ENCODE measurements around the gene EPHA10. TPM values are rescaled to one million over a fixed set of nuclear protein-coding genes. Genes with fewer than 3 reads are reported as not detected.

EPHA10 gene
- total RNA-seq, 1 donor from 2014 or later, result not detected

DNA sequence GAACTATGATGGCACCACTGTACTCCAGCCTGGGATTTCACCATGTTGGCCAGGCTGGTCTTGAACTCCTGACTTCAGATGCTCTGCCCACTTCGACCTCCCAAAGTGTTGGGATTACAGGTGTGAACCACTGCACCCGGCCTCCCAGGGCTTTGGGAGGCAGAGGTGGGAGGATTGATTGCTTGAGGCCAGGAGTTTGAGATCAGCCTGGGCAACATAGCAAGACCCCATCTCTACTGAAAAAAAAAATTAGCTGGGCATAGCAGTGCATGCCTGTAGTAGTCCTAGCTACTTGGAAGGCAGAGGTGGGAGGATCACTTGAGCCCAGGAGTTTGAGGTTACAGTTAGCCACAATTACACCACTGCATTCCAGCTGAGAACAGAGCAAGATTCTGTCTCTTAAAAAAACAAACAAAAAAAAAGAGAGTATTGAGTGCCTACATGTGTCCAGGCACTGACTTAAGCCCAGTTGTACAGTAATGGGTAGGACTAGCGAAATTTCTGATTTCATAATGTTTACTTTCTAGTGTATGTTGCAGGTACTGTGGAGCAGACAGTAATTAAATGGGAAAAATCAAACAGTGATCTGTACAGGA, 32.9 kb upstream of the EPHA10 start:
- Histone ChIP-seq H3K4me1 (ENCODE audit: control insufficient read depth in 3 of 3, insufficient read depth in 3 of 3, low read length in 3 of 3) (peaks cover 8 to 13% (median 10%) of the 10 kb centered on the region in 3 donors), H3K36me3 (ENCODE audit: control insufficient read depth in 3 of 3, insufficient read depth in 3 of 3, low read length in 3 of 3) (peaks cover 17 to 35% (median 19%) of the 10 kb centered on the region in 3 donors), H3K27me3 (ENCODE audit: control insufficient read depth in 3 of 3, insufficient read depth in 3 of 3, low read length in 3 of 3) (peaks cover 0 to under 1% (median 0%) of the 10 kb centered on the region in 3 donors), H3K27ac (ENCODE audit: low read depth, low read length) (no peak overlapping the region), H3K9me3 (ENCODE audit: control insufficient read depth in 3 of 3, low read length in 3 of 3) (no peaks in the 10 kb centered on the region), H3K9ac (ENCODE audit: low read depth in 1 of 3, low read length in 3 of 3) (no peak overlapping the region), H3K4me3 (ENCODE audit: low read length in 3 of 3) (no peak overlapping the region)

DNA sequence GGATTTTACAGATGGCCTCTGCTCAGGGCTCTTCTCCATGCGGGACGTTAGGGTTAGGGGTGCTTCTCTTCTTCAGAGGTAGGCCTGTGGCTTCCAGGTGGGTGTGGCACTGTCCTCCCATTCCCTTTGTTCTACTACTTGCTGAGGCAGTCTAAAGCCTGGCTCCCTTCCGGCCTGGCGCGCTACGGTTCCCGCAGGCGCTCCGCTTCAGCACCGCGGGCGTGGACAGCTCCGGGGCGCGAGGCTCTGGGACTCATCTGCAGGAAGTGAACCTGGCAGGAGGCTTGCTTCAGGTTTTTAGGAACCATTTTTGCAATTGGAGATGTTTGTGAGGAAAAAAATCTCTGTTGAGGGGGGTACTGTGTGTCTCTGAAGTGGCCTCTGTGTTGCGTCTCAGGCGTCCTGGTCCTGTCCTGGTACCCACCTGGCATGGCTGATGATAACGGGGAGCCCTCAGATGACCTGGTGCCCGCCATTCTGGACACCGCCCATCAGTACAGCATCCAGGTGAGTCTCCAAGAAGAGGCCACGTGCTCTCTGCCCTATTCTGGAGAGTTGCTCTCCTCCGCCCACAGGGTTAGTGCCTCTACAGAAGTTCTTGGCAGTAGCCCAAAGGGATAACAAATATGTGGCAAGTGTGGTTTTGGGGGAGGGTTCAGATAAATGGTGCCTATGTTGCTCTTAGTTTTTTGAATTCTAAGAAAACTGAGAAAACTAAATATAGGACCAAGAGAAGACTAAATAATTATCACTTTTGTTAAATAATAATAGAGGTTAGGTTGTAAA, 30.6 kb upstream of the EPHA10 start:
- H3K27ac ChIP-seq (ENCODE audit: low read depth, low read length), result no peak overlapping the region
- H3K4me1 ChIP-seq (ENCODE audit: control insufficient read depth in 3 of 3, insufficient read depth in 3 of 3, low read length in 3 of 3), result peaks cover 8 to 13% (median 10%) of the 10 kb centered on the region in 3 donors
- H3K27me3 ChIP-seq (ENCODE audit: control insufficient read depth in 3 of 3, insufficient read depth in 3 of 3, low read length in 3 of 3), result peaks cover 0 to 4% (median 0%) of the 10 kb centered on the region in 3 donors
- H3K4me3 ChIP-seq (ENCODE audit: low read length in 3 of 3), result peak overlapping the region in 1 of 3 donors; percentile 73
- H3K36me3 ChIP-seq (ENCODE audit: control insufficient read depth in 3 of 3, insufficient read depth in 3 of 3, low read length in 3 of 3), result peaks cover 8 to 16% (median 11%) of the 10 kb centered on the region in 3 donors
- no peak overlapping the region for H3K9ac ChIP-seq (ENCODE audit: low read depth in 1 of 3, low read length in 3 of 3)
- no peaks in the 10 kb centered on the region for H3K9me3 ChIP-seq (ENCODE audit: control insufficient read depth in 3 of 3, low read length in 3 of 3)

DNA sequence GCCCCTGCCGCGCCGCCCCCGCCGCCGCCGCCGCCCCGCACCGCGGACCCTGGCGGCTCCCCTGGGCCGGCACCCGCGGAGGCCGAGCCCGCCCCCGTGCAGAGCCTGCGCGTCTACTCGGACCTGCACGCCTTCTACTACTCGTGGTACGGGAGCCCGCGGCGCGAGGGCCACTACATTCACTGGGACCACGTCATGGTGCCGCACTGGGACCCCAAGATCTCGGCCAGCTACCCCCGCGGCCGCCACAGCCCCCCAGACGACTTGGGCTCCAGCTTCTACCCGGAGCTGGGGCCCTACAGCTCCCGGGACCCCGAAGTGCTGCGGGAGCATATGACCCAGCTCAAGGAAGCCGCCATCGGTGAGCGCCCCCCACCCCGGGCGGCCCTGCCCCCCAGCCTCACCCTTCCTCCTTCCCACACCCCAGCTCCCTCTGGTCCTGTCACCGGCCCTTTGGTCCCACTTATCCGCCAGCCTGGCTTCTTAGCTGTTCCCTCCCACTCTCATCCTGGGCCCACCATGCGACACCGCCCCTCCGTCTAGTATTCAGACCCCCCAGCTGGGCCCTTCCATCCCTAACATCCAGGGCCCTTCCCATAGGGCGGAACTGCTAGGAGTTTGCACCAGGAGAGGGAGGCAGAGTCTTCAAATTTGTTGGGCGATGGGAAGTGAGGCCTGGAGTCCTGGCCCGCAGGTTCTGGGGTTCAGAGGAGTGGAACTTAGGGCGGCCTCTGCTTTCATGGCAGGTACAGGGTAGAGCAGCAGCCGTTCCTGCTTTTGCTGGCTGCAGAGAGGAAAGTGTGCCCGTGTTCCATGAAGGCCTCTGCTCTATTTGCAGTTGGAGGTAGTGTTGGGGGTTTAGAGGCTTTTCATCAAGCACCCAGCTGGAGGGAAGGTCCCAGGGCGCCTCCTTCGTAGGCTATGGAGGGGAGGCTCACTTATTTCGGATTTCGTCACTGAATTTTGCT, 29.7 kb upstream of the EPHA10 start:
- H3K27me3 ChIP-seq (ENCODE audit: control insufficient read depth in 3 of 3, insufficient read depth in 3 of 3, low read length in 3 of 3), result peaks cover 0 to 4% (median 0%) of the 10 kb centered on the region in 3 donors
- H3K4me3 ChIP-seq (ENCODE audit: low read length in 3 of 3), result peak overlapping the region in 2 of 3 donors; percentile 45 to 73
- no peak overlapping the region for H3K9ac ChIP-seq (ENCODE audit: low read depth in 1 of 3, low read length in 3 of 3)
- no peak overlapping the region for H3K27ac ChIP-seq (ENCODE audit: low read depth, low read length)
- peaks cover 8 to 13% (median 10%) of the 10 kb centered on the region in 3 donors for H3K4me1 ChIP-seq (ENCODE audit: control insufficient read depth in 3 of 3, insufficient read depth in 3 of 3, low read length in 3 of 3)
- H3K9me3 ChIP-seq (ENCODE audit: control insufficient read depth in 3 of 3, low read length in 3 of 3), result no peaks in the 10 kb centered on the region
- H3K36me3 ChIP-seq (ENCODE audit: control insufficient read depth in 3 of 3, insufficient read depth in 3 of 3, low read length in 3 of 3), result peaks cover 3 to 8% (median 4%) of the 10 kb centered on the region in 3 donors

DNA sequence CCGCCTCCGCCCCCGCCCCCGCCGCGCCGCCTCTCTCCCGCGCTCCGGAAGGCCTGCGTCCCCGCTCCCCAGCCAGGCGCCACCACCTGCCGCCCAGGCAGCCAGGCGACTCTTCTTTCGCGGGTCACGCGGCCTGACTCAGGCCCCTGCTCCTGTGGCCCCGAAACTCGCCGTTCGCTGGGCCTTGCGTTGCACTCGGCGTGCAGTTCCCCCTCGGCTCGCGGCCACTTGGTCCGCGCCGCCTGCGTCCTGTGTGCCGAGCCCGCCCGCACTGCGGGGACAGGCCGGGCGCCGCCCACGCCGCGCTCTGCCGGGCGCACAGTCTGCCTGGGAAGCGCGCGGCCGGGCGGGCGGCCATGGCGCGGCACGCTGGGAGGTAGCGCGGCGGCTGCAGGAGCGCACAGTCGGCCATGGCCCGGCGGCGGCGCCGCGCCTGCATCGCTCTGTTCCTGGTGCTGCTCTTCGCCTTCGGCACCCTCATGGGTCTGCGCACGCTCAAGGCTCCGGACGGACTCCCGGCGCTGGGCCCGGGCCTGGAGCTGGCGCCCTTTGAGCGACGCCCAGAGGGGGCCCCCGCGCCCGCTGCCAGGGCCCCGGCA, 29.0 kb upstream of the EPHA10 start, which contains the start of gene MANEAL:
Gene MANEAL, plus strand, starts transcription at position 75 of the 599 bp plus-strand sequence. Its CDS starts 336 bp downstream, at position 411.
- Histone ChIP-seq H3K27me3 (ENCODE audit: control insufficient read depth in 3 of 3, insufficient read depth in 3 of 3, low read length in 3 of 3) (peaks cover 0 to 6% (median 0%) of the 10 kb centered on the region in 3 donors), H3K36me3 (ENCODE audit: control insufficient read depth in 3 of 3, insufficient read depth in 3 of 3, low read length in 3 of 3) (peaks cover 0 to 2% (median 0%) of the 10 kb centered on the region in 3 donors), H3K9me3 (ENCODE audit: control insufficient read depth in 3 of 3, low read length in 3 of 3) (no peaks in the 10 kb centered on the region), H3K9ac (ENCODE audit: low read depth in 1 of 3, low read length in 3 of 3) (peak within 1 kb of the TSS in 1 of 3 donors; percentile 69), H3K4me3 (ENCODE audit: low read length in 3 of 3) (peak within 1 kb of the TSS; percentile 43 to 75 (median 73)), H3K4me1 (ENCODE audit: control insufficient read depth in 3 of 3, insufficient read depth in 3 of 3, low read length in 3 of 3) (peaks cover 8 to 13% (median 10%) of the 10 kb centered on the region in 3 donors), H3K27ac (ENCODE audit: low read depth, low read length) (no peak within 1 kb of the TSS)

DNA sequence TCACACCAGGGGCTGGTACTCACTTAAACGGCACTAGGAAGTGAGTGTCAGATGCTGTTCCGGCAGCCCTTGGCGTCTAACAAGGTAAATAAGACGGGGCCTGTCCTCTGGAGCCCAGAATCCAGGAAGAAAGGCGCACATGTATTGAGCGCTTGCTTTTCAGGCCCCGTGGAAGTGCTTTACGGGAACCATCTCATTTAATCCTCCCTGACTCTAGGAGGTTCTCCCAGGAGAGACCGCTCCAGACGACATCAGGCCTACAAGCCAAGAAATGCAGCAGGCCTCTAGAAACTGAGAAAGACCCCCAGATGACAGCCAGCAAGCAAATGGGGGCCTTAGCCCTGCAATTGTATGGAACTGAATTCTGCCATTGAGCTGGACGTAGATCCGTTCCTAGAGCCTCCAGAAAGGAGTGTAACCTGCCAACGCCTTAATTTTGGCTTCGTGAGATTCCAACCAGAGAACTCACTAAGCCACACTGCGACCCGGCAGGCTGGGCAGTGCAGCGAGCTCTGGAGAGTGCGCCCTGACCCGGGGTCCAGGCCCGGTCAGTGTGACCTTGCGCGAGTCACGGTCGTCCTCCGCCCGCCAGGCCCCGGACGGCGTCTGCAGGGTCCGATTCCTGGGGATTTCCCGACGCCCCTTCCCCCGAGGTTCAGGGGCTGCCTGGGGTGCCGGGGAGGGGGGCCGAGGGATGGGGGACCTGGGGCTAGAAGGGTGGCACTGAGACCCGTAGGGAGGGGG, 28.2 kb upstream of the EPHA10 start:
- Histone ChIP-seq H3K9me3 (ENCODE audit: control insufficient read depth in 3 of 3, low read length in 3 of 3) (no peaks in the 10 kb centered on the region), H3K36me3 (ENCODE audit: control insufficient read depth in 3 of 3, insufficient read depth in 3 of 3, low read length in 3 of 3) (peaks cover 0 to 2% (median 0%) of the 10 kb centered on the region in 3 donors), H3K4me3 (ENCODE audit: low read length in 3 of 3) (peak overlapping the region in 1 of 3 donors; percentile 13), H3K4me1 (ENCODE audit: control insufficient read depth in 3 of 3, insufficient read depth in 3 of 3, low read length in 3 of 3) (peaks cover 8 to 13% (median 10%) of the 10 kb centered on the region in 3 donors), H3K27me3 (ENCODE audit: control insufficient read depth in 3 of 3, insufficient read depth in 3 of 3, low read length in 3 of 3) (peaks cover 0 to 6% (median 4%) of the 10 kb centered on the region in 3 donors), H3K9ac (ENCODE audit: low read depth in 1 of 3, low read length in 3 of 3) (no peak overlapping the region), H3K27ac (ENCODE audit: low read depth, low read length) (no peak overlapping the region)

DNA sequence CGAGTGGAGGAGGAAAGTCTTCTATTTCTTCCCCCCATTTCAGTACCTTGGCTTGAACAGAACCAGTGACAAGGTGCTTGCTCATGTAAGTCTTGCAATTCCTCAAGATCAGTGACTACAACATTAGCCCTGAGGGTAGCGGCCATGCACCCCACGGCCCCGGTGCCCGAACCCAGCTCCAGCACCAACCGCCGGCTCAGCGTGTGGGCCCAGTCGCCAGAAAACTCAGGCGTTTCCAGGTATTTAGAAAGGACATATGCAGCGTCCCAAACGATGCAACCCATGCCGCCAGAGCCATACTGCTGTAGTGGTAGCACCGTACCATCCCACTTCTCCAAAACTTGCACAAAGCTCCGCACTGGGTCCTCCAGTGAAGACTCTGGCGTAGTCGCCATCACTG, 17.6 kb upstream of the EPHA10 start:
- Histone ChIP-seq H3K27me3 (ENCODE audit: control insufficient read depth in 3 of 3, insufficient read depth in 3 of 3, low read length in 3 of 3) (peaks cover 6 to 10% (median 9%) of the 10 kb centered on the region in 3 donors), H3K9me3 (ENCODE audit: control insufficient read depth in 3 of 3, low read length in 3 of 3) (no peaks in the 10 kb centered on the region), H3K4me1 (ENCODE audit: control insufficient read depth in 3 of 3, insufficient read depth in 3 of 3, low read length in 3 of 3) (no peaks in the 10 kb centered on the region), H3K27ac (ENCODE audit: low read depth, low read length) (no peak overlapping the region), H3K36me3 (ENCODE audit: control insufficient read depth in 3 of 3, insufficient read depth in 3 of 3, low read length in 3 of 3) (no peaks in the 10 kb centered on the region), H3K9ac (ENCODE audit: low read depth in 1 of 3, low read length in 3 of 3) (no peak overlapping the region), H3K4me3 (ENCODE audit: low read length in 3 of 3) (no peak overlapping the region)

DNA sequence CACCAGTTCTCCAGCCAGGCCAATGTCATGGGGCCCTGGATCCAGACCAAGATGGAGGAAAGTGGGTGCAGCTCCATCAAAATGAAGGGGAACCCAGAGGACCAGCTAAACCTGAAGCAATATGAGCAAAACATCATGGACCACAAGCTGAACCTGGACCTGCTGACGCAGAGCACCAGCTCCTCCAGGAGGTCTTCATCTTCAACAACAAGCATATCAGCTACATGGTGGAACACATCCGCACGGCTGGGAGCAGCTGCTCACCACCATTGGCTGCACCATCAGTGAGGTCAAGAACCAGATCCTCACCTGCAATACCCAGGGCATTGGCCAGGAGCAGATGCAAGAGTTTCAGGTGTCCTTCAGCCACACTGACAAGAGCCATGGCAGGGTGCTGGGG, 13.7 kb upstream of the EPHA10 start:
- Histone ChIP-seq H3K27me3 (ENCODE audit: control insufficient read depth in 3 of 3, insufficient read depth in 3 of 3, low read length in 3 of 3) (peaks cover 3 to 10% (median 9%) of the 10 kb centered on the region in 3 donors), H3K27ac (ENCODE audit: low read depth, low read length) (no peak overlapping the region), H3K9me3 (ENCODE audit: control insufficient read depth in 3 of 3, low read length in 3 of 3) (no peaks in the 10 kb centered on the region), H3K36me3 (ENCODE audit: control insufficient read depth in 3 of 3, insufficient read depth in 3 of 3, low read length in 3 of 3) (no peaks in the 10 kb centered on the region), H3K4me1 (ENCODE audit: control insufficient read depth in 3 of 3, insufficient read depth in 3 of 3, low read length in 3 of 3) (no peaks in the 10 kb centered on the region), H3K4me3 (ENCODE audit: low read length in 3 of 3) (no peak overlapping the region), H3K9ac (ENCODE audit: low read depth in 1 of 3, low read length in 3 of 3) (no peak overlapping the region)

DNA sequence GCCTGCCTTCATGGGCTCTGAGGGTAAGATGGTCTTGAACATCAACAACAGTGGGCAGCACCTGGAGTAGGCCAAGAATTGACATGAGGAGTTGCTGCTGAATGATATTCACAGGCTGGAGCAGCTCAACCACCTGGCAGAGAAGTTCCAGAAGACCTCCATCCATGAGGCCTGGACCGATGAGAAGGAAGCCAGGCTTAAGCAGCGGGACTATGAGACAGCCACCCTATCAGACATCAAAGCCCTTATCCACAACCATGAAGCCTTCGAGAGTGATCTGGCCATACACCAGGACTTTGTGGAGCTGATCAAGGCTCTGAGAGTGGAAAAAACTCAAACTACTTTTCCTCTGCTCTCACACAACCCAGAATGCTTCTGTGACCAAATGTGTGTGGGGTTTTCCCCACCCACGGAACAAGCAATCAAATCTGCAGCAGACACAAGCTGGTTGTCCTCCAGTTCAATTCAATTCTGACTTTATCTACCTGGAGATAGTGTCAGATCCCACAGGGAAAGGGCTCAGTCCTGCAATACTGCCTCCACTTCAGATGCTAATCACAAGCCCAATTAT, 12.1 kb upstream of the EPHA10 start:
- Histone ChIP-seq H3K27me3 (ENCODE audit: control insufficient read depth in 3 of 3, insufficient read depth in 3 of 3, low read length in 3 of 3) (peaks cover 3 to 9% (median 5%) of the 10 kb centered on the region in 3 donors), H3K9ac (ENCODE audit: low read depth in 1 of 3, low read length in 3 of 3) (no peak overlapping the region), H3K27ac (ENCODE audit: low read depth, low read length) (no peak overlapping the region), H3K9me3 (ENCODE audit: control insufficient read depth in 3 of 3, low read length in 3 of 3) (no peaks in the 10 kb centered on the region), H3K36me3 (ENCODE audit: control insufficient read depth in 3 of 3, insufficient read depth in 3 of 3, low read length in 3 of 3) (no peaks in the 10 kb centered on the region), H3K4me3 (ENCODE audit: low read length in 3 of 3) (no peak overlapping the region), H3K4me1 (ENCODE audit: control insufficient read depth in 3 of 3, insufficient read depth in 3 of 3, low read length in 3 of 3) (no peaks in the 10 kb centered on the region)
